GM06990 (cell line): ENCODE results near the gene ADORA1.

Source experiments
- DNase-seq: peaks from one replicate; pipeline ENCODE4 v3.0.0-alpha.2; 2011; ENCODE audit not compliant: insufficient read length; ENCODE audit errors: extremely low read depth
- H3K27me3 ChIP-seq: replicated peaks from 2 replicates; pipeline ENCODE4 v1.6.0; 2011; ENCODE audit warnings: low read length; ENCODE audit not compliant: control insufficient read depth, insufficient read depth
- H3K36me3 ChIP-seq: 2 replicates; pipeline ENCODE4 v1.5.1; 2011; ENCODE audit warnings: low read length; ENCODE audit not compliant: control insufficient read depth, insufficient read depth
- H3K4me3 ChIP-seq: replicated peaks from 2 replicates; pipeline ENCODE4 v1.5.1; 2011; ENCODE audit warnings: low read depth, mild to moderate bottlenecking, control low read depth, low read length
- CTCF ChIP-seq: IDR thresholded peaks from 2 replicates; pipeline ENCODE4 v1.5.1; 2011; ENCODE audit warnings: low read length, control low read depth, mild to moderate bottlenecking, inconsistent platforms; ENCODE audit not compliant: insufficient read depth, poor library complexity, severe bottlenecking

The ADORA1 gene

GRCh38 chr1:203190949-203191348 is 63.4 kb downstream of the ADORA1 start:
- TF ChIP-seq CTCF: no peak
- no peaks in the 10 kb centered on the region; the same call in 1 of the 2 replicates for H3K27me3 ChIP-seq
- no peak for DNase-seq
- H3K4me3 ChIP-seq: no peak overlapping the region
- H3K36me3 ChIP-seq: no peaks in the 10 kb centered on the region

- Histone ChIP-seq H3K36me3 (no peaks in the 10 kb centered on the region), H3K4me3 (no peak overlapping the region), H3K27me3 (no peaks in the 10 kb centered on the region; the same call in 1 of the 2 replicates)
- no peak for TF ChIP-seq CTCF
- DNase-seq: no peak
Observed at GRCh38 chr1:203196371-203196770, 68.8 kb downstream of the ADORA1 start.

GRCh38 chr1:203197625-203198024 is 70.1 kb downstream of the ADORA1 start:
- DNase-seq: no peak
- no peak for TF ChIP-seq CTCF
- H3K27me3 ChIP-seq: no peaks in the 10 kb centered on the region; the same call in 1 of the 2 replicates
- H3K36me3 ChIP-seq: no peaks in the 10 kb centered on the region
- H3K4me3 ChIP-seq: no peak overlapping the region

- no peak overlapping the region for H3K4me3 ChIP-seq
- TF ChIP-seq CTCF: no peak
- DNase-seq: no peak
- H3K36me3 ChIP-seq: no peaks in the 10 kb centered on the region
- H3K27me3 ChIP-seq: no peaks in the 10 kb centered on the region; the same call in 1 of the 2 replicates
Observed at GRCh38 chr1:203199002-203199401, 71.5 kb downstream of the ADORA1 start.

- H3K27me3 ChIP-seq: no peaks in the 10 kb centered on the region; the same call in 1 of the 2 replicates
- DNase-seq: no peak
- TF ChIP-seq CTCF: no peak
- no peak overlapping the region for H3K4me3 ChIP-seq
- H3K36me3 ChIP-seq: no peaks in the 10 kb centered on the region
Observed at GRCh38 chr1:203199481-203199815, 71.9 kb downstream of the ADORA1 start.
